ENCODE data around the gene TMEM121B. TPM values are rescaled to one million over a fixed set of nuclear protein-coding genes. Genes with fewer than 3 reads are reported as not detected.

The TMEM121B gene
- total RNA-seq, 4 donors from 2014 or later: 0.26 to 0.49 (median 0.35) TPM; not detected in 1

GRCh38 chr22:17096071-17096470 lies 25.1 kb downstream of the TMEM121B start:
- no peaks in the 10 kb centered on the region for H3K36me3 ChIP-seq
- intact Hi-C loops (cut with DNase I; ENCODE audit: low total_unique reads): no loop called here
- no peaks in the 10 kb centered on the region for H3K9me3 ChIP-seq
- no peak overlapping the region for H3K27ac ChIP-seq
- no peak for TF ChIP-seq CTCF (IDR thresholded peaks at IDR 0.05)
- TF ChIP-seq POLR2A (IDR thresholded peaks at IDR 0.05): no peak
- no peak for DNase-seq
- no peaks in the 10 kb centered on the region for H3K4me1 ChIP-seq
- no peaks in the 10 kb centered on the region for H3K27me3 ChIP-seq
- H3K4me3 ChIP-seq: no peak overlapping the region

GRCh38 chr22:17095538-17095937 lies 25.6 kb downstream of the TMEM121B start:
- TF ChIP-seq CTCF (IDR thresholded peaks at IDR 0.05): no peak
- no peak for TF ChIP-seq POLR2A (IDR thresholded peaks at IDR 0.05)
- H3K9me3 ChIP-seq: no peaks in the 10 kb centered on the region
- no peaks in the 10 kb centered on the region for H3K27me3 ChIP-seq
- no peaks in the 10 kb centered on the region for H3K36me3 ChIP-seq
- intact Hi-C loops (cut with DNase I; ENCODE audit: low total_unique reads): no loop called here
- H3K4me1 ChIP-seq: no peaks in the 10 kb centered on the region
- no peak overlapping the region for H3K4me3 ChIP-seq
- H3K27ac ChIP-seq: no peak overlapping the region
- no peak for DNase-seq

- Histone ChIP-seq H3K27me3 (no peaks in the 10 kb centered on the region), H3K9me3 (no peaks in the 10 kb centered on the region), H3K36me3 (no peaks in the 10 kb centered on the region), H3K27ac (no peak overlapping the region), H3K4me3 (no peak overlapping the region), H3K4me1 (no peaks in the 10 kb centered on the region)
- intact Hi-C loops (cut with DNase I; ENCODE audit: low total_unique reads): no loop called here
- DNase-seq: no peak
- TF ChIP-seq POLR2A (IDR thresholded peaks at IDR 0.05): no peak
- TF ChIP-seq CTCF (IDR thresholded peaks at IDR 0.05): no peak
Observed at GRCh38 chr22:17093081-17093480, 28.1 kb downstream of the TMEM121B start.

GRCh38 chr22:17091851-17092250 lies 29.3 kb downstream of the TMEM121B start:
- H3K27ac ChIP-seq: no peak overlapping the region
- H3K4me1 ChIP-seq: no peaks in the 10 kb centered on the region
- no peak for DNase-seq
- TF ChIP-seq CTCF (IDR thresholded peaks at IDR 0.05): no peak
- TF ChIP-seq POLR2A (IDR thresholded peaks at IDR 0.05): no peak
- H3K27me3 ChIP-seq: no peaks in the 10 kb centered on the region
- H3K36me3 ChIP-seq: no peaks in the 10 kb centered on the region
- intact Hi-C loops (cut with DNase I; ENCODE audit: low total_unique reads): no loop called here
- H3K4me3 ChIP-seq: no peak overlapping the region
- H3K9me3 ChIP-seq: no peaks in the 10 kb centered on the region

GRCh38 chr22:17090550-17090949 lies 30.6 kb downstream of the TMEM121B start:
- peaks cover 0 to 8% of the 10 kb centered on the region in 2 donors for H3K4me1 ChIP-seq
- intact Hi-C loops (cut with DNase I; ENCODE audit: low total_unique reads): no loop called here

More at GRCh38 chr22:17090550-17090949, 30.6 kb downstream of the TMEM121B start:
- no peak for TF ChIP-seq POLR2A (IDR thresholded peaks at IDR 0.05)
- TF ChIP-seq CTCF (IDR thresholded peaks at IDR 0.05): no peak
- no peaks in the 10 kb centered on the region for H3K36me3 ChIP-seq
- DNase-seq: no peak
- H3K9me3 ChIP-seq: no peaks in the 10 kb centered on the region
- no peak overlapping the region for H3K27ac ChIP-seq
- no peaks in the 10 kb centered on the region for H3K27me3 ChIP-seq
- no peak overlapping the region for H3K4me3 ChIP-seq

Measured in uterus (tissue), 4 donors.